SU-DHL-6 (cell line): Measurements from ENCODE around the gene NR1D2.

Experiments
- CTCF ChIP-seq: fragments of 200-600 bp; sonication (generic); IDR thresholded peaks from one replicate; pipeline ENCODE4 v1.5.1; 2017; ENCODE audit warnings: antibody characterized with exemption, mild to moderate bottlenecking, low read length, moderate library complexity; ENCODE audit not compliant: insufficient read depth, poor library complexity, severe bottlenecking
- EZH2phosphoT487 ChIP-seq: fragments of 200-600 bp; sonication (generic), shearing (Covaris generic); conservative IDR thresholded peaks from 2 replicates; pipeline ENCODE4 v1.6.1; 2018; ENCODE audit warnings: mild to moderate bottlenecking, antibody characterized with exemption, low read length, moderate library complexity, mixed read lengths

- no peak for TF ChIP-seq CTCF
- TF ChIP-seq EZH2phosphoT487 = no peak
Observed at GRCh38 chr3:23948761-23949160, 3.7 kb downstream of the NR1D2 start.
